Muscle layer of duodenum (tissue), 2 donors: ENCODE results near the gene TARDBP.
"Not testable (repeated sequence)": the region's sequence is repeated elsewhere in the genome, so short reads cannot be mapped to it uniquely, and the experiment has no call there.

Experiments
- H3K27ac ChIP-seq: one replicate; pipeline ENCODE4 v1.7.0; 2013; ENCODE audit warnings: mild to moderate bottlenecking, low read length
- H3K27me3 ChIP-seq: one replicate; pipeline ENCODE4 v1.7.0; 2013; ENCODE audit warnings: low read depth, mild to moderate bottlenecking, control low read depth, low read length
- H3K36me3 ChIP-seq, 2 donors: one replicate each; pipeline ENCODE4 v1.7.0; 2013; ENCODE audit warnings: low read length in 2 of 2, control low read depth in 1 of 2, mild to moderate bottlenecking in 1 of 2; ENCODE audit not compliant: insufficient read depth in 2 of 2, control insufficient read depth in 1 of 2
- H3K4me1 ChIP-seq, 2 donors: one replicate each; pipeline ENCODE4 v1.7.0; 2013; ENCODE audit warnings: low read length in 2 of 2, mild to moderate bottlenecking in 2 of 2, control low read depth in 1 of 2, moderate library complexity in 1 of 2; ENCODE audit not compliant: insufficient read depth in 2 of 2, control insufficient read depth in 1 of 2
- H3K4me3 ChIP-seq, 2 donors: one replicate each; pipeline ENCODE4 v1.7.0; 2013; ENCODE audit warnings: low read length in 2 of 2, low read depth in 1 of 2, mild to moderate bottlenecking in 1 of 2
- H3K9me3 ChIP-seq, 2 donors: one replicate each; pipeline ENCODE4 v1.7.0; 2013; ENCODE audit warnings: low read length in 2 of 2, control low read depth in 1 of 2, mild to moderate bottlenecking in 1 of 2; ENCODE audit not compliant: control insufficient read depth in 1 of 2
- donor health status: healthy.

TARDBP gene

DNA sequence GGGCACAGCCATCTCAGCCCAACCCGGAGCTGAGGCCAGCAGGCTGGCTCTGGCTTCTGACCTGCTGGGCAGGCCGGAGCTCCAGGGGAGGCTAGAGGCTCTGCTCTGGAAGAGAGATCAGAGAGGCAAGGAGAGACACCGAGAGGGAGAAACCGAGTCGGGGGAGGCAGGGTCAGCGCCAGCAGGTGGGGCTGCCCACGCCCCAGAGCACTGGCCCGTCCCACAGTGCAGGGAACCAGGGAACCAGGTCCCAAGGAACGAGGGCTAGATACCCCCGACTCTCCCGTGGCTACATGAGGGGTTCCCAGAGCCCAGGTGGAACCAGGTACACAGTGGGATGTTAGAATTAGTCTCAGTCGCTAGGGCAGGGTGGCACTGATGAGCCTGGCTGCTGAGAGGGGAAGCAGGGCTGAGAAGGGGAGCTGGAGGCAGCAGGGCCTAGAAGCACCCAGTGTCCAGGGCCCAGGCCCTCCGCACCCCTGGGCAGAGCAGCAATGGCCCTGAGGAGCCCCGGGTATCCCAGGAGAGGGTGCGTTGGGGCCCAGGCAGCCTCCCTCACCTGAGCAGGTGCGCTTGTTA lies 32.5 kb downstream of the TARDBP start:
- no peaks in the 10 kb centered on the region for H3K4me1 ChIP-seq
- no peak overlapping the region for H3K27ac ChIP-seq
- H3K4me3 ChIP-seq, result no peak overlapping the region
- H3K27me3 ChIP-seq, result no peaks in the 10 kb centered on the region
- H3K9me3 ChIP-seq, result no peaks in the 10 kb centered on the region
- H3K36me3 ChIP-seq, result no peaks in the 10 kb centered on the region

DNA sequence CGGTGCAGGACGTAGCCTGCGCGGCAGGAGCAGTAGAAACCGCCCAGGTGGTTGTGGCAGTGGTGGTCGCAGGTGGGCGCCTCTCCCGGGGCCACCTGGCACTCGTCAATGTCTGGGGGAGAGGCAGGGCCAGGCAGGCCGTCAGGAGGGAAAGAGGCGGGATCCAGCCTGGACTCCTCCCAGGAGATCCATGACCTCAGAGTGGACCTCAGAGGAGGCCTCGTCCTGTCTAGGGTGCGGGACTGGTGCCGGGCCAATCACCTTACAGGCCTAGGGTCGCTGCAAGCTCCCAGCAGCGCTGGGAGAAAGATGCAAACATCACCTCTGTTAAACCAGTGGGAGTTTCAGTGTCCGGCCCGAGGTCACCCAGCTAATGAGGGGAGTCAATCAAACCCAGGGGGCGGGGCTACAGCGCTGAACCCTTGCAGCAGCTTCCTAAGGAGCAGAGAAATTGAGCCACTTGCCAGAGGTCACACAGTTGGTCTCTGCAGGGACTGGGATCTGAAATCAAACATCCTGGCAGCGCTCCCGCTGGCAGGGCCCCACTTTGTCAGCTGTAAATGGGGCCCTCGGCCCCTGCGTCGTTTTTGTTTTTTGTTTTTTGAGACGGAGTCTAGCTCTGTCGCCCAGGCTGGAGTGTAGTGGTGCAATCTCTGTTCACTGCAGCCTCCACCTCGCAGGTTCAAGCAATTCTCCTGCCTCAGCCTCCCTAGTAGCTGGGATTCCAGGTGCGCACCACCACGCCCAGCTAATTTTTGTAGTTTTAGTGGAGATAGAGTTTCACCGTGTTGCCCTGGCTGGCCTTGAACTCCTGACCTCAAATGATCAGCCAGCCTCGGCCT lies 33.2 kb downstream of the TARDBP start:
- Histone ChIP-seq H3K4me1 (no peaks in the 10 kb centered on the region), H3K27ac (no peak overlapping the region), H3K9me3 (no peaks in the 10 kb centered on the region), H3K4me3 (no peak overlapping the region), H3K36me3 (no peaks in the 10 kb centered on the region), H3K27me3 (no peaks in the 10 kb centered on the region)

DNA sequence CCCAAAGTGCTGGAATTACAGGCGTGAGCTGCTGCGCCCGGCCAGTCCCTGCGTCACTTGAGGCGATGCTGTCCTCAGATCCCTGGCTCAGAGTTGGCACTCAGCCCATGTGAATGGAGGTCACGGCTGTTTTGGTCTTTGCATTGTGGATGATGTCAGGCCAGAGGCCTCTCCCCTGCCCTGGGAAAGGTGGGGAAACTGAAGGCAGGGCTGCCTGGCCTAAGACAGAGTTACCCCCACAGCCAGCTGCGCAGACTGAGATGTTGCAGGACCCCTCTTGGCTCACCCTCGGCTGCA lies 33.8 kb downstream of the TARDBP start:
- no peaks in the 10 kb centered on the region for H3K4me1 ChIP-seq
- H3K27me3 ChIP-seq, result no peaks in the 10 kb centered on the region
- no peaks in the 10 kb centered on the region for H3K9me3 ChIP-seq
- no peak overlapping the region for H3K27ac ChIP-seq
- no peaks in the 10 kb centered on the region for H3K36me3 ChIP-seq
- H3K4me3 ChIP-seq, result no peak overlapping the region

DNA sequence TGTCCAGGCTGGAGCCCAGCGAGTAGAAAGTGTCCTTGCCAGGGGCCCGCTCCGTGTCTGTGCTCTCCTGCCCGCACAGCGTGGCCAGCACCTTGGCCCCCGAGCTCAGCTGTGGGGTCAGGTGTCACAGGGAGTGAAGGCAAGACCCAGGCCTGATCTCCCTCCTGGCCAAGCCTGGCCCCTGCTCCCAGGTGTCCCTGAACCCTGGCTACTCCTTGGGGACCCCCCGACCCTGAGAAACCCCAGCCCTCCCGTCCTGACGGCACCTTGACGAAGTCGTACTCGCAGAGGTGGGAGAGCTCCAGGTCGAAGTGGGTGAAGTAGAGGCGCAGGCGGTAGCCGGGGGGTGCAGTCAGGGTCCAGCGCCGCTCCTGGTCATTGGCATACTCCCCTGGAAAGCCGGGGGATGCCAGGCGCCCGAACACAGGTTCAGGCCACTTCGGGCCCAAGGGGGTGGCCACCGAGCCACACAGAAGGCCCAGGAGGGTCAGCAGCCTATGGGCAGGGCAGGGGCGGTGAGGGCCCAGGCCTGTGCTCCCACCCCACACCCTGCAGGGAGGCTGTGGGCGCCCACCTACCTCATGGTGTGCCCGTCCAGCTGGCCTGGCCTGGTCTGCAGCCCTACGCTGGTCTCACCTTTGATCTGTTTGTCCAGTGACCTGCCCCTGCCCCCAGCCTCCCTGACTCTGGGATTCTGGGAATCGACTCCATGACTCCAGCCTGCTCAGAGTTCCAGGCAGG lies 34.3 kb downstream of the TARDBP start, which contains the start of gene MASP2:
Gene MASP2, minus strand, starts transcription at position 615 of the 741 bp plus-strand sequence. Its CDS starts 32 bp downstream, at position 583.
- H3K36me3 ChIP-seq, result no peaks in the 10 kb centered on the region
- H3K27me3 ChIP-seq, result no peaks in the 10 kb centered on the region
- H3K27ac ChIP-seq, result no peak within 1 kb of the TSS
- no peaks in the 10 kb centered on the region for H3K9me3 ChIP-seq
- H3K4me1 ChIP-seq, result no peaks in the 10 kb centered on the region
- no peak within 1 kb of the TSS for H3K4me3 ChIP-seq

DNA sequence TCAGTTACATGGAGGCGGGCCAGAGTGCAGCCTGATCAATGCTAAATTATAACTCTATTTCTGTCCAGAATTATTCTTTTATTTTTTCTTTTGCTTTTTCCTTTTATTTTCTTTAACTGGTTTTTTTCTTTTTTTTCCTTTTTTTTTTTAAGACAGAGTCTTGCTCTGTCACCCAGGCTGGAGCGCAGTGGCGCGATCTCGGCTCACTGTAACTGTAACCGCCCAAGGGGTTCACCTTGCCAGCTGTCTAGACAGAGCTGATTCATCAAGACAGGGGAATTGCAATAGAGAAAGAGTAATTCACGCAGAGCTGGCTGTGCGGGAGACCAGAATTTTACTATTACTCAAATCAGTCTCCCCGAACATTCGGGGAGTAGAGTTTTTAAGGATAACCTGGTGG lies 38.7 kb downstream of the TARDBP start:
- not testable (repeated sequence) for H3K9me3 ChIP-seq, H3K27me3 ChIP-seq, H3K4me1 ChIP-seq, H3K27ac ChIP-seq, H3K4me3 ChIP-seq
- peaks cover 2 to 10% of the 10 kb centered on the region in 2 donors for H3K36me3 ChIP-seq

DNA sequence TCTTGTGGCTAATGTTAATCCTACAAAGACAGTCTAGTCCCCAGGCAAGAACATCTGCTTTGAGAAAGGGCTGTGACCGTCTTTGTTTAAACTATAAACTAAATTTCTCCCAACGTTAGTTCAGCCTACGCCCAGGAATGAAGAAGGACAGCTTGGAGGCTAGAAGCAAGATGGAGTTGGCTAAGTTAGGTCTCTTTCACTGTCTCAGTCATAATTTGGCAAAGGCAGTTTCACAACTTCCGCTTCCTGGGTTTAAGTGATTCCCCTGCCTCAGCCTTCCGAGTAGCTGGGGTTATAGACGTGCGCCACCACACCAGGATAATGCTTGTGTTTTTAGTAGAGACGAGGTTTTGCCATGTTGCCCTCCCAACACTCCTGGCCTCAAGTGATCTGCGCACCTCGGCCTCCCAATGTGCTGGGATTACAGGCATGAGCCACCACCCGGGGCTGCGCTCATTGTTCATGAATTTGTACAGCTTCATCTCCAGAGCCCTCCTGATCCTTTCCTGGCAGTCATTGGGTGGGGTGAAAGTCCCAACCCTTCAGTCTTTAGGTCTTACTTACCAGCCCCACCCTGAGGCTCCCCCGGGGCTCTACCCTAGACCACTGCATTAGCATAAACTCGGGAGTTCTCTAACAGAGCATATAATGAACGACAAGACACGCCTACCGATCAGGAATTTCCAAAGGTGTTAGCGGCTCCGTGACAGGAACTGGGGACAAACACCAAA lies 39.5 kb downstream of the TARDBP start:
- Histone ChIP-seq H3K27ac (no peak overlapping the region), H3K4me1 (no peaks in the 10 kb centered on the region), H3K27me3 (no peaks in the 10 kb centered on the region), H3K36me3 (peaks cover 6 to 17% of the 10 kb centered on the region in 2 donors), H3K4me3 (no peak overlapping the region), H3K9me3 (no peaks in the 10 kb centered on the region)

DNA sequence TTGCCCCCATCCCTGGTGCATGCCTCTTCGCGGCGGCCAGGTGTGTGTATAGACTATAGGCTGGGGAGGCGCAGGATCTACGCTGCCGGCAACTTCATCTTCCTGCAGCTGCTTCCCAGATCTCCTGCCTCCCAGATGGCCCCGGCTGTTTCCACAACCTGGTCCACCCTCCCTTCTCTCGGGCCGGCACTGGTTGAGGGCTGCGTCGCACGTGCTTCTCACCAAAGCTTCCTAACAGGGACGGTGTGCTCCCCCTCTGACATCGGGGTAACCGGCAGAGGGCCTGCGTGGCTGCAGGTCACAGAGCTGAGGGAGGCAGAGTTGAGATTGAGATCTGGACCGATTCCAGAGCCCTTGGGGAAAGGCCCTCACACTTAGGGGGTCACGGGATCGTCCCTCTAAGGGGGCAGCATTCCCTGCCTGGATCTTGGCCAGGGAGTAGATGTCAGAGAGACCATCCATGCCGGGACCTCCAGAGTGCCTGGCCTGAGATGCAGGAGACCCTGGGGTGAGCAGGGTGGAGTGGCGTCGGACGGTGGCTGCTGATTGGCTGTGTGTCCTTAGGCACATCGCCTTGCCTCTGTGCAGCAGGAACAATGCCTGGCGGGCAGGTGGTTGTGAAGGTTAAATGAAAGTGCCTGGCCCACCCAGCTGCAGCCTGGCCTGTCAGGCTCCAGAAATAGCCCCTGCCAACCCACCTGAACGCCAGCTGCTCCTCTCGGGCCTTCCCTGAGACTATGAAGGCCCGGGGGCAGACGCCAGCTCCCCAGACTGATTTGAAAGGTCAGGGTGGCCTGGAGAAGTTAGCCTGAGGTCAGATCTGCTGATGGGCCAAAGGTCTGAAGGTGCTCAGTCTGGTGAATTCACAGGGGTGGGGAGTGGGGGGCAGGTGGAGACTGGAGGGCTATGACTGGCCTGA lies 40.6 kb downstream of the TARDBP start:
- Histone ChIP-seq H3K27me3 (no peaks in the 10 kb centered on the region), H3K9me3 (no peaks in the 10 kb centered on the region), H3K4me3 (no peak overlapping the region), H3K4me1 (no peaks in the 10 kb centered on the region), H3K36me3 (peaks cover 6 to 17% of the 10 kb centered on the region in 2 donors), H3K27ac (no peak overlapping the region)

DNA sequence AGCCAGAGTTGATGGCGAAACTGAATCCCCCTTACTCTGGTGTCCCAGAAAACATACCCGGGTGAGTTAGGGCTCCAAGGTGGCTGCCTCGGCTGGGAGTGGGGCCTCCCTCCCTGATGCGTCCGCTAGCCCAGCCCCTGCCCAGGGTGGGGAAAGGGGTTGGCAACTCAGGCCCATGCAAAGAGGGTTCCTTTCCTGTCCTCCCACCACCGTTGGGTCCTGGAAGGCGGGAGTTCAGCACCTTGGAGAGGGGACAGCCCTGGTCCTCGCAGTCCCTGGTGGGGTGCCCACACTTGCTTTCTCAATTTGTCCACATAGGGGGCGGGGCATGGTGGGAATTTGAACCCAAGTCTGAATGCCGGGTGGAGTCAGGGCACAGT lies 41.3 kb downstream of the TARDBP start:
- H3K9me3 ChIP-seq, result no peaks in the 10 kb centered on the region
- no peak overlapping the region for H3K4me3 ChIP-seq
- peaks cover 6 to 17% of the 10 kb centered on the region in 2 donors for H3K36me3 ChIP-seq
- no peaks in the 10 kb centered on the region for H3K27me3 ChIP-seq
- H3K27ac ChIP-seq, result no peak overlapping the region
- peaks cover 0 to 3% of the 10 kb centered on the region in 2 donors for H3K4me1 ChIP-seq

DNA sequence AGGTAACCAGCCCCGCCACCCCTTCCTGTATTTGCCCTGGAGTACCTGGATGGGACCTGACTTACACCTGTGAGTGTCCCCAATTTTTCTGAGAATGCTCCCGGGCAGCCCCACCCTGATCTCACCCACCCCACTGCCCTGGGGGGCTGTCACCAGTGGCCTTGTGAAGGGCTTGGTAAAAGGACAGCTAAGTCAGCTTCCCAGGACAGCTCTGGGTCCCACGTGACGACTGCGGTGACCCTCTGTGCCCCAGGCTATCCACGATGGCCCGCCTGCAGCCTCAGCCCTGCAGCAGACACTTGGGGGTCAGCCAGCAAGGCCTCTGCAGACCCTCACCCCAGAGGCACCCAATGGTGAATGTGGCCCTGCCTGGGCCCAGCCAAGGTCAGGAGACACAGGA lies 41.7 kb downstream of the TARDBP start:
- Histone ChIP-seq H3K27me3 (no peaks in the 10 kb centered on the region), H3K9me3 (no peaks in the 10 kb centered on the region), H3K4me3 (no peak overlapping the region), H3K4me1 (peaks cover 0 to 8% of the 10 kb centered on the region in 2 donors), H3K27ac (no peak overlapping the region), H3K36me3 (peaks cover 6 to 17% of the 10 kb centered on the region in 2 donors)

DNA sequence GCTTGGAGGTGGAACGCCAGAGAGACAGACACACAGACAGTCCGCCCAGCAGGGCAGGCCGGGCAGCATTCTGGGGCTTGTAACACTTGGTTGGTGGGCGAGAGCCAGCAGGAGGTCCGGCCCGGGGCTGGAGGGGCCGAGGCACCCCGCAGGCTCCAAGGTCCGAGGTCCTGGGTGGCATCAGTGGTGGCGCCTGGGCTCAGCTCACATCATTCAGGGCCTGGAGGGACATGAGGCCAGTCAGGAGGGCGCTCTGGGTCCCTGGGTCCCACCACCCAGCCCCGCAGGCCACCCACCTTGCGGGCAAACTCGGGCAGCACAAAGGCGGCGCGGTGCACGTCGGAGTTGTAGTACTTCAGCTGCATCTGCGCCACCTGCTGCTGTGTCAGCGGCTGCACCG lies 42.2 kb downstream of the TARDBP start:
- H3K9me3 ChIP-seq, result no peaks in the 10 kb centered on the region
- H3K27me3 ChIP-seq, result no peaks in the 10 kb centered on the region
- no peak overlapping the region for H3K27ac ChIP-seq
- peaks cover 0 to 8% of the 10 kb centered on the region in 2 donors for H3K4me1 ChIP-seq
- no peak overlapping the region for H3K4me3 ChIP-seq
- H3K36me3 ChIP-seq, result peaks cover 6 to 17% of the 10 kb centered on the region in 2 donors
